GM23338 (cell line): ENCODE measurements around the gene G6PD. TPM values are rescaled to one million over a fixed set of nuclear protein-coding genes. Genes with fewer than 3 reads are reported as not detected.

Experiments used
- ATAC-seq: fragments of 200-7000 bp; cut with Tn5 transposase; 3 replicates; pipeline ENCODE4 v1.9.1; 2020
- DNase-seq: peaks from one replicate; pipeline ENCODE4 v3.0.0-alpha.2; 2015; ENCODE audit warnings: low spot score
- H2AFZ ChIP-seq: fragments of 200-600 bp; sonication (generic); 2 replicates; pipeline ENCODE4 v1.8.0; 2016; ENCODE audit warnings: antibody characterized with exemption, mild to moderate bottlenecking, moderate library complexity
- H3F3A ChIP-seq: fragments of 200-600 bp; sonication (generic); replicated peaks from 2 replicates; pipeline ENCODE4 v1.8.0; 2017; ENCODE audit warnings: antibody characterized with exemption, mixed run types, low read depth
- H3K27ac ChIP-seq: fragments of 200-600 bp; sonication (generic); 2 replicates; pipeline ENCODE4 v1.6.1; 2016; ENCODE audit warnings: low read depth
- H3K27me3 ChIP-seq: fragments of 200-600 bp; sonication (generic); 2 replicates; pipeline ENCODE4 v1.8.0; 2016; ENCODE audit warnings: mild to moderate bottlenecking, mixed run types, moderate library complexity; ENCODE audit not compliant: insufficient read depth
- H3K36me3 ChIP-seq: fragments of 200-600 bp; sonication (generic); 2 replicates; pipeline ENCODE4 v1.8.0; 2016; ENCODE audit warnings: mild to moderate bottlenecking; ENCODE audit not compliant: insufficient read depth
- H3K4me1 ChIP-seq: fragments of 200-600 bp; sonication (generic); 2 replicates; pipeline ENCODE4 v1.8.0; 2016; ENCODE audit warnings: mild to moderate bottlenecking, moderate library complexity; ENCODE audit not compliant: insufficient read depth
- H3K4me2 ChIP-seq: fragments of 200-600 bp; sonication (generic); 2 replicates; pipeline ENCODE4 v1.7.1; 2017; ENCODE audit warnings: mixed run types
- H3K4me3 ChIP-seq: fragments of 200-600 bp; sonication (generic); 2 replicates; pipeline ENCODE4 v1.6.1; 2016; ENCODE audit warnings: mixed run types
- H3K79me2 ChIP-seq: fragments of 200-600 bp; sonication (generic); replicated peaks from 2 replicates; pipeline ENCODE4 v1.8.0; 2017; ENCODE audit warnings: mild to moderate bottlenecking; ENCODE audit not compliant: insufficient read depth
- H3K9me2 ChIP-seq: fragments of 200-600 bp; sonication (generic); 2 replicates; pipeline ENCODE4 v1.8.0; 2017; ENCODE audit not compliant: insufficient read depth
- H4K20me1 ChIP-seq: fragments of 200-600 bp; sonication (generic); replicated peaks from 2 replicates; pipeline ENCODE4 v1.8.0; 2017; ENCODE audit warnings: mild to moderate bottlenecking; ENCODE audit not compliant: insufficient read depth
- H3K27ac Mint-ChIP-seq: 2 replicates; pipeline ENCODE4 v1.8.0; 2020; ENCODE audit warnings: inconsistent platforms, mild to moderate bottlenecking, moderate library complexity, mixed read lengths
- H3K27me3 Mint-ChIP-seq: 3 replicates; pipeline ENCODE4 v1.8.0; 2022; ENCODE audit warnings: low read depth, mild to moderate bottlenecking, moderate library complexity, mixed read lengths, inconsistent platforms; ENCODE audit not compliant: insufficient read depth, poor library complexity
- H3K36me3 Mint-ChIP-seq: 3 replicates; pipeline ENCODE4 v1.8.0; 2021; ENCODE audit warnings: low read depth, mild to moderate bottlenecking, inconsistent platforms, moderate library complexity, mixed read lengths
- H3K4me1 Mint-ChIP-seq: 3 replicates; pipeline ENCODE4 v1.8.0; 2020; ENCODE audit warnings: mild to moderate bottlenecking, inconsistent platforms, mixed read lengths
- H3K4me3 Mint-ChIP-seq: 3 replicates; pipeline ENCODE4 v1.8.0; 2021; ENCODE audit warnings: moderate library complexity, mild to moderate bottlenecking, inconsistent platforms, mixed read lengths
- H3K9me3 Mint-ChIP-seq: 3 replicates; pipeline ENCODE4 v1.8.0; 2020; ENCODE audit warnings: moderate library complexity, mild to moderate bottlenecking, inconsistent platforms, mixed read lengths
- EZH2 ChIP-seq: fragments of 200-600 bp; sonication (generic); IDR thresholded peaks from one replicate; pipeline ENCODE4 v1.8.0; 2017; ENCODE audit warnings: antibody characterized with exemption, mild to moderate bottlenecking, low read depth; ENCODE audit not compliant: unreplicated experiment
- ZNF114 ChIP-seq: fragments of 250-450 bp; sonication (Bioruptor Pico); IDR thresholded peaks from 2 replicates; pipeline ENCODE4 v1.5.0; 2020; ENCODE audit warnings: mild to moderate bottlenecking, moderate library complexity
- polyA plus RNA-seq: library from polyadenylated mRNA; unstranded; fragments of >200 nt; fragmentation: Nextera tagmentation; extraction: Ambion mirVana; gene quantifications from 2 replicates; pipeline ENCODE4 v1.2.1, GENCODE V29; 2016
- total RNA-seq: library from RNA; depleted of rRNA; stranded (reverse); fragments of >200 nt; shearing (Covaris generic); gene quantifications from 2 replicates; pipeline ENCODE4 v1.2.3, GENCODE V29; 2014
- TF ChIP-seq, protein P1 (sequence below): fragments of 250-450 bp; sonication (Bioruptor Pico); IDR thresholded peaks from 2 replicates; pipeline ENCODE4 v1.5.0; 2020; ENCODE audit warnings: mild to moderate bottlenecking, moderate library complexity
- TF ChIP-seq, protein P2 (sequence below): IDR thresholded peaks from 2 replicates; pipeline ENCODE4 v1.6.1; 2016; ENCODE audit warnings: antibody characterized with exemption

Gene G6PD
- total and polyA plus RNA-seq, 2 experiments from 2014 or later = 14.4 to 66.7 TPM

DNA sequence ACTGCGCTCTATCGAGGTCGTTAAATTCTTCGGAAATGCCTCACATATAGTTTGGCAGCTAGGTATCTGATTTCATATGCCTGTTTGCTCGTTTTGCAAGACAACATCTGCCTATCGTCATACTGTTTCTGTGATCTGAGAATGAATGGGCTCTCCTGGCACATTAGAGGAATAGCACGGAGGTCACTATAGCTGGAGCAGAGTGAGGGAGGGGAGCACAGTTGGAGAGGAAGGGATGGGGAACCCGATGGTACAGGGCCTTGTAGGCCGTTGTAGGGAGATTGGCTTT lies 1.3 kb upstream of the G6PD start (continued):
- TF ChIP-seq, protein P1, sequence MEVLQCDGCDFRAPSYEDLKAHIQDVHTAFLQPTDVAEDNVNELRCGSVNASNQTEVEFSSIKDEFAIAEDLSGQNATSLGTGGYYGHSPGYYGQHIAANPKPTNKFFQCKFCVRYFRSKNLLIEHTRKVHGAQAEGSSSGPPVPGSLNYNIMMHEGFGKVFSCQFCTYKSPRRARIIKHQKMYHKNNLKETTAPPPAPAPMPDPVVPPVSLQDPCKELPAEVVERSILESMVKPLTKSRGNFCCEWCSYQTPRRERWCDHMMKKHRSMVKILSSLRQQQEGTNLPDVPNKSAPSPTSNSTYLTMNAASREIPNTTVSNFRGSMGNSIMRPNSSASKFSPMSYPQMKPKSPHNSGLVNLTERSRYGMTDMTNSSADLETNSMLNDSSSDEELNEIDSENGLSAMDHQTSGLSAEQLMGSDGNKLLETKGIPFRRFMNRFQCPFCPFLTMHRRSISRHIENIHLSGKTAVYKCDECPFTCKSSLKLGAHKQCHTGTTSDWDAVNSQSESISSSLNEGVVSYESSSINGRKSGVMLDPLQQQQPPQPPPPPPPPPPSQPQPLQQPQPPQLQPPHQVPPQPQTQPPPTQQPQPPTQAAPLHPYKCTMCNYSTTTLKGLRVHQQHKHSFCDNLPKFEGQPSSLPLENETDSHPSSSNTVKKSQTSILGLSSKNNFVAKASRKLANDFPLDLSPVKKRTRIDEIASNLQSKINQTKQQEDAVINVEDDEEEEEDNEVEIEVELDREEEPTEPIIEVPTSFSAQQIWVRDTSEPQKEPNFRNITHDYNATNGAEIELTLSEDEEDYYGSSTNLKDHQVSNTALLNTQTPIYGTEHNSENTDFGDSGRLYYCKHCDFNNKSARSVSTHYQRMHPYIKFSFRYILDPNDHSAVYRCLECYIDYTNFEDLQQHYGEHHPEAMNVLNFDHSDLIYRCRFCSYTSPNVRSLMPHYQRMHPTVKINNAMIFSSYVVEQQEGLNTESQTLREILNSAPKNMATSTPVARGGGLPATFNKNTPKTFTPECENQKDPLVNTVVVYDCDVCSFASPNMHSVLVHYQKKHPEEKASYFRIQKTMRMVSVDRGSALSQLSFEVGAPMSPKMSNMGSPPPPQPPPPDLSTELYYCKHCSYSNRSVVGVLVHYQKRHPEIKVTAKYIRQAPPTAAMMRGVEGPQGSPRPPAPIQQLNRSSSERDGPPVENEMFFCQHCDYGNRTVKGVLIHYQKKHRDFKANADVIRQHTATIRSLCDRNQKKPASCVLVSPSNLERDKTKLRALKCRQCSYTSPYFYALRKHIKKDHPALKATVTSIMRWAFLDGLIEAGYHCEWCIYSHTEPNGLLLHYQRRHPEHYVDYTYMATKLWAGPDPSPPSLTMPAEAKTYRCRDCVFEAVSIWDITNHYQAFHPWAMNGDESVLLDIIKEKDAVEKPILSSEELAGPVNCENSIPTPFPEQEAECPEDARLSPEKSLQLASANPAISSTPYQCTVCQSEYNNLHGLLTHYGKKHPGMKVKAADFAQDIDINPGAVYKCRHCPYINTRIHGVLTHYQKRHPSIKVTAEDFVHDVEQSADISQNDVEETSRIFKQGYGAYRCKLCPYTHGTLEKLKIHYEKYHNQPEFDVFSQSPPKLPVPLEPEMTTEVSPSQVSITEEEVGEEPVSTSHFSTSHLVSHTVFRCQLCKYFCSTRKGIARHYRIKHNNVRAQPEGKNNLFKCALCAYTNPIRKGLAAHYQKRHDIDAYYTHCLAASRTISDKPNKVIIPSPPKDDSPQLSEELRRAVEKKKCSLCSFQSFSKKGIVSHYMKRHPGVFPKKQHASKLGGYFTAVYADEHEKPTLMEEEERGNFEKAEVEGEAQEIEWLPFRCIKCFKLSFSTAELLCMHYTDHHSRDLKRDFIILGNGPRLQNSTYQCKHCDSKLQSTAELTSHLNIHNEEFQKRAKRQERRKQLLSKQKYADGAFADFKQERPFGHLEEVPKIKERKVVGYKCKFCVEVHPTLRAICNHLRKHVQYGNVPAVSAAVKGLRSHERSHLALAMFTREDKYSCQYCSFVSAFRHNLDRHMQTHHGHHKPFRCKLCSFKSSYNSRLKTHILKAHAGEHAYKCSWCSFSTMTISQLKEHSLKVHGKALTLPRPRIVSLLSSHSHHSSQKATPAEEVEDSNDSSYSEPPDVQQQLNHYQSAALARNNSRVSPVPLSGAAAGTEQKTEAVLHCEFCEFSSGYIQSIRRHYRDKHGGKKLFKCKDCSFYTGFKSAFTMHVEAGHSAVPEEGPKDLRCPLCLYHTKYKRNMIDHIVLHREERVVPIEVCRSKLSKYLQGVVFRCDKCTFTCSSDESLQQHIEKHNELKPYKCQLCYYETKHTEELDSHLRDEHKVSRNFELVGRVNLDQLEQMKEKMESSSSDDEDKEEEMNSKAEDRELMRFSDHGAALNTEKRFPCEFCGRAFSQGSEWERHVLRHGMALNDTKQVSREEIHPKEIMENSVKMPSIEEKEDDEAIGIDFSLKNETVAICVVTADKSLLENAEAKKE (CRISPR knock-in tag) = no peak
- TF ChIP-seq ZNF114 (CRISPR knock-in tag) = no peak
- no peak for TF ChIP-seq EZH2

DNA sequence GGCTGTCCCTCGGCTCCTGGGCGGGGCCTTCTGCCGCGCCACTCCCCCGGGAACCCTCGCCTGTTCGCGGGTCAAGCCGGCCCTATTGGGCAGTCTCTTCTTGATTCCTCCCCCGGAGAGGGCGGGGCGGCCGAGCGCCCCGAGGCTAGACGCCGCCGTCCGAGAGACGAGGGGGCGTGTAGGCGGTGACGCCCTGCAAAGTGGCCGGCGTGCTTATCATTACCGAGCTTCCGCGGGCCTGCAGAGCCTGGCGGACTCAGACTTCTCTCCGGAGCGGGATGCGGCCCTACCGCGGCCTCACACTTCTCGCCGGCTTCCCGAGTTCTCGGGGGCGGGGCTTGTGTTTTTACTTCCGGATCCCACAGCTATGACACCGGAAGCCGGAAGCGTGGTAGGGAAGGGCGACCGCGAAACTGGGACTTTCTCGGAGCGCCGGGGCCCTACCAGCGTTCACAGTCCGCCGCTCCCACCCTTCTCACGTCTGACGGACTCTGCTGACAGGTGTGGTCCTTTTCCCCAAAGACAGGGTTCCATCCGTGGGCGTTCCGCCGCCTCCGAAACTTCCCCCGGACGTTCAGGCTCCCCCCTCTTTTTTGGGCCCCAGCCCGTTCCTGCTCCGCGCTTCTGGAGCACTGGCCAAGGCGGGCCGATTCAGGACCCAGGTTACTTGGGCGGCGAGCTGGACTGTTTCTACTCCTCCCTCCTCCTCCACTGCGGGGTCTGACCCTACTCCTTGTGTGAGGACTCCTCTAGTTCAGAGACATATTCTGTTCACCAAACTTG lies 790 bp upstream of the G6PD start, which contains the start of gene IKBKG:
Gene IKBKG, plus strand, starts transcription at position 376 of the 783 bp plus-strand sequence. CDS start 4,383 bp downstream, outside the sequence.
- Mint-ChIP-seq H3K9me3 (no peaks in the 10 kb centered on the region), H3K27ac (peak within 1 kb of the TSS; percentile 96), H3K36me3 (peaks cover 22% of the 10 kb centered on the region), H3K27me3 (peaks cover 9% of the 10 kb centered on the region), H3K4me1 (peaks cover 10% of the 10 kb centered on the region), H3K4me3 (peak within 1 kb of the TSS; percentile 89)
- Histone ChIP-seq H3K4me1 (no peaks in the 10 kb centered on the region), H4K20me1 (no peaks in the 10 kb centered on the region), H3K4me2 (peak within 1 kb of the TSS; percentile 91), H3K79me2 (peaks cover 31% of the 10 kb centered on the region), H3K27ac (peak within 1 kb of the TSS; percentile 88), H3K36me3 (no peaks in the 10 kb centered on the region), H3K4me3 (peak within 1 kb of the TSS; percentile 85), H3F3A (0 out of 2 replicates have a peak, but pooled peaks cover 2% of the 10 kb centered on the region), H3K9me2 (no peaks in the 10 kb centered on the region), H3K27me3 (no peaks in the 10 kb centered on the region), H2AFZ (no peak within 1 kb of the TSS)
- ATAC-seq (peak; percentile 86), DNase-seq (peak; percentile 86)
- TF ChIP-seq, protein P2, sequence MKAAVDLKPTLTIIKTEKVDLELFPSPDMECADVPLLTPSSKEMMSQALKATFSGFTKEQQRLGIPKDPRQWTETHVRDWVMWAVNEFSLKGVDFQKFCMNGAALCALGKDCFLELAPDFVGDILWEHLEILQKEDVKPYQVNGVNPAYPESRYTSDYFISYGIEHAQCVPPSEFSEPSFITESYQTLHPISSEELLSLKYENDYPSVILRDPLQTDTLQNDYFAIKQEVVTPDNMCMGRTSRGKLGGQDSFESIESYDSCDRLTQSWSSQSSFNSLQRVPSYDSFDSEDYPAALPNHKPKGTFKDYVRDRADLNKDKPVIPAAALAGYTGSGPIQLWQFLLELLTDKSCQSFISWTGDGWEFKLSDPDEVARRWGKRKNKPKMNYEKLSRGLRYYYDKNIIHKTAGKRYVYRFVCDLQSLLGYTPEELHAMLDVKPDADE = 0 out of 2 replicates have a peak, but pooled peaks have one; percentile 30
- no peak for TF ChIP-seq ZNF114 (CRISPR knock-in tag)
